Fibroblast of lung (primary cell): ENCODE results near the gene TAB2.

Source experiments
- CTCF ChIP-seq, 2 donors: IDR thresholded peaks in 1 of 2; conservative IDR thresholded peaks in 1 of 2; 1 replicate in 1 of 2; 2 replicates in 1 of 2; pipeline ENCODE4 v1.5.1; 2011 to 2012; ENCODE audit warnings: low read length in 2 of 2, control low read depth in 1 of 2, inconsistent platforms in 1 of 2, low read depth in 1 of 2, mild to moderate bottlenecking in 1 of 2
- EZH2 ChIP-seq: IDR thresholded peaks from 2 replicates; pipeline ENCODE4 v1.5.1; 2012; ENCODE audit warnings: low read length, control low read depth, mild to moderate bottlenecking; ENCODE audit errors: missing control alignments

GRCh38 chr6:149433881-149434280 lies 116.4 kb downstream of the TAB2 start:
- no peak for TF ChIP-seq CTCF (conservative IDR thresholded peaks at IDR 0.05 in 1 of 2, IDR thresholded peaks at IDR 0.05 in 1 of 2; ENCODE audit: low read depth in 1 of 2, low read length in 2 of 2)
- TF ChIP-seq EZH2 = no peak
